B cell (primary cell): ENCODE results near the gene CD14. TPM values are rescaled to one million over a fixed set of nuclear protein-coding genes. Genes with fewer than 3 reads are reported as not detected.
"Not testable (repeated sequence)": the region's sequence is repeated elsewhere in the genome, so short reads cannot be mapped to it uniquely, and the experiment has no call there.

Experiments used
- ATAC-seq: fragments of 200-7000 bp; cut with Tn5 transposase; one replicate; pipeline ENCODE4 v1.10.0; 2021; ENCODE audit warnings: low read depth, mild to moderate bottlenecking, moderate number of reproducible peaks, moderate library complexity
- CTCF ChIA-PET: fragments of 350-600 bp; sonication (Branson Sonifier 250); formaldehyde crosslinking; loops from one replicate; lab custom pipeline; 2021; ENCODE audit warnings: antibody characterized with exemption, inconsistent platforms; lab: Charles Lee
- POLR2A ChIA-PET: fragments of 350-600 bp; sonication (Branson Sonifier 250); formaldehyde crosslinking; loops from one replicate; lab custom pipeline; 2021; ENCODE audit warnings: antibody characterized with exemption; lab: Charles Lee
- DNase-seq: peaks from one replicate; pipeline ENCODE4 v3.0.0; 2013
- H2AFZ ChIP-seq: 2 replicates; pipeline ENCODE4 v1.6.1; 2012; ENCODE audit warnings: mild to moderate bottlenecking, low read depth, low read length; ENCODE audit not compliant: insufficient read depth, poor library complexity, severe bottlenecking
- H3K27ac ChIP-seq, 2 donors: 1 replicate in 1 of 2; 2 replicates in 1 of 2; pipeline ENCODE4 v1.5.1; 2012 to 2013; ENCODE audit warnings: low read length in 2 of 2, mild to moderate bottlenecking in 2 of 2, moderate library complexity in 1 of 2
- H3K27me3 ChIP-seq, 4 experiments: fragments of 200-600 bp in 1 of 4; sonication (generic) in 1 of 4; replicated peaks in 1 of 4; 1 replicate in 2 of 4; 2 replicates in 2 of 4; pipeline versions ENCODE4 v1.6.1 to v1.7.0; 2013 to 2016; ENCODE audit warnings: low read length in 3 of 4, mild to moderate bottlenecking in 2 of 4, mixed read lengths in 1 of 4, moderate library complexity in 1 of 4; ENCODE audit not compliant: insufficient read depth in 4 of 4, control insufficient read depth in 3 of 4; ENCODE audit errors: control extremely low read depth in 1 of 4
- H3K36me3 ChIP-seq, 2 experiments: replicated peaks in 1 of 2; 1 replicate in 1 of 2; 2 replicates in 1 of 2; pipeline versions ENCODE4 v1.6.1 to v1.7.1; 2013; ENCODE audit warnings: low read length in 1 of 2; ENCODE audit not compliant: insufficient read depth in 2 of 2, control insufficient read depth in 1 of 2; ENCODE audit errors: control extremely low read depth in 1 of 2, extremely low read depth in 1 of 2
- H3K4me1 ChIP-seq, 2 donors: fragments of 200-600 bp in 1 of 2; sonication (generic) in 1 of 2; 1 replicate in 1 of 2; 2 replicates in 1 of 2; pipeline versions ENCODE4 v1.5.1 to v1.6.1; 2013 to 2017; ENCODE audit warnings: low read length in 2 of 2; ENCODE audit not compliant: control insufficient read depth in 2 of 2, insufficient read depth in 2 of 2
- H3K4me2 ChIP-seq: replicated peaks from 2 replicates; pipeline ENCODE3; 2012; ENCODE audit warnings: mild to moderate bottlenecking, low read depth, low read length; ENCODE audit not compliant: poor library complexity, severe bottlenecking
- H3K4me3 ChIP-seq, 5 experiments: fragments of 200-600 bp in 1 of 5; sonication (generic) in 1 of 5; 1 replicate in 3 of 5; 2 replicates in 2 of 5; pipeline versions ENCODE4 v1.5.1 to v1.7.0; 2011 to 2016; ENCODE audit warnings: low read length in 4 of 5, mild to moderate bottlenecking in 4 of 5, low read depth in 2 of 5, control low read depth in 1 of 5, moderate library complexity in 1 of 5; ENCODE audit not compliant: insufficient read depth in 1 of 5; ENCODE audit errors: control extremely low read depth in 1 of 5, extremely low read depth in 1 of 5
- H3K79me2 ChIP-seq: fragments of 200-600 bp; sonication (generic); one replicate; pipeline ENCODE4 v1.6.0; 2016; ENCODE audit warnings: low read length; ENCODE audit not compliant: control insufficient read depth, insufficient read depth
- H3K9ac ChIP-seq: fragments of 200-600 bp; sonication (generic); 2 replicates; pipeline ENCODE4 v1.6.1; 2017; ENCODE audit warnings: mild to moderate bottlenecking, low read length, moderate library complexity
- H3K9me3 ChIP-seq, 3 donors: one replicate each; pipeline versions ENCODE4 v1.6.1 to v1.7.1; 2013; ENCODE audit warnings: low read length in 2 of 3; ENCODE audit not compliant: control insufficient read depth in 2 of 3, insufficient read depth in 1 of 3; ENCODE audit errors: control extremely low read depth in 1 of 3
- H4K20me1 ChIP-seq: 2 replicates; pipeline ENCODE4 v1.6.0; 2012; ENCODE audit warnings: mild to moderate bottlenecking, low read length; ENCODE audit not compliant: insufficient read depth, control insufficient read depth, poor library complexity, severe bottlenecking
- H3K27ac Mint-ChIP-seq: one replicate; pipeline ENCODE4 v1.8.0; 2021; ENCODE audit warnings: mixed read lengths
- H3K27me3 Mint-ChIP-seq: one replicate; pipeline ENCODE4 v1.8.0; 2021; ENCODE audit warnings: mixed read lengths
- H3K4me1 Mint-ChIP-seq: one replicate; pipeline ENCODE4 v1.8.0; 2021; ENCODE audit warnings: mixed read lengths
- H3K4me3 Mint-ChIP-seq: one replicate; pipeline ENCODE4 v1.8.0; 2021; ENCODE audit warnings: mixed read lengths
- H3K9me3 Mint-ChIP-seq: one replicate; pipeline ENCODE4 v1.8.0; 2022; ENCODE audit warnings: mixed read lengths; ENCODE audit not compliant: insufficient read depth
- CTCF ChIP-seq: fragments of 200-600 bp; IDR thresholded peaks from one replicate; pipeline ENCODE4 v1.8.0; 2022; ENCODE audit warnings: antibody characterized with exemption, mild to moderate bottlenecking
- EZH2 ChIP-seq: IDR thresholded peaks from 2 replicates; pipeline ENCODE4 v1.6.1; 2012; ENCODE audit warnings: borderline replicate concordance, low read depth, mild to moderate bottlenecking, moderate library complexity, low read length; ENCODE audit not compliant: insufficient read depth, poor library complexity, severe bottlenecking
- WGBS: methylation state at CpG from one replicate; pipeline ENCODE4 v1.1.5; 2013; ENCODE audit warnings: missing lambda C conversion rate; ENCODE audit not compliant: insufficient coverage; 5-methylcytosine and 5-hydroxymethylcytosine counted together
- intact Hi-C: fragments of 100-400 bp; cut with micrococcal nuclease; formaldehyde crosslinking; loops from one replicate; pipeline ENCODE4 v1.10.0; 2022
- polyA plus RNA-seq: library from polyadenylated mRNA; depleted of rRNA; stranded (reverse); fragments of >200 nt; gene quantifications from 2 replicates; pipeline ENCODE4 v1.2.3, GENCODE V29; 2012
- total RNA-seq, 2 donors: library from RNA; stranded (reverse); fragments of 120-200 nt in 1 of 2; gene quantifications; 1 replicate in 1 of 2; 2 replicates in 1 of 2; pipeline versions ENCODE4 v1.2.3 to v1.2.4, GENCODE V29; 2013 to 2022

Gene CD14
- total and polyA plus RNA-seq, 2 donors (not counting 1 experiment from before 2014, with no cell fraction given): 1.8 to 11.4 TPM

- H3K4me3 Mint-ChIP-seq: no peak overlapping the region
- Histone ChIP-seq H3K9me3 (peaks cover 0 to 7% (median 0%) of the 10 kb centered on the region in 3 donors), H3K27me3 (no peaks in the 10 kb centered on the region), H3K4me3 (no peak overlapping the region), H3K9ac (no peak overlapping the region), H3K27ac (no peak overlapping the region), H3K79me2 (peaks cover 29% of the 10 kb centered on the region), H3K4me1 (peaks cover 0 to 2% of the 10 kb centered on the region in 2 donors), H4K20me1 (peaks cover 9% of the 10 kb centered on the region), H2AFZ (no peak overlapping the region), H3K36me3 (peaks cover 0 to 71% of the 10 kb centered on the region in 2 experiments), H3K4me2 (no peak overlapping the region)
- 95% methylated on average over 4 of the region's 7 CpGs for WGBS
- ChIA-PET POLR2A (no interaction called here), CTCF (no interaction called here)
- DNase-seq: no peak
- H3K27me3 Mint-ChIP-seq: no peaks in the 10 kb centered on the region
- H3K4me1 Mint-ChIP-seq: peaks cover 14% of the 10 kb centered on the region
- H3K9me3 Mint-ChIP-seq: no peaks in the 10 kb centered on the region
- intact Hi-C loops: no loop called here
- H3K27ac Mint-ChIP-seq: no peak overlapping the region
- TF ChIP-seq CTCF (no peak), EZH2 (no peak)
- ATAC-seq: no peak
Observed at GRCh38 chr5:140671472-140672125, 38.6 kb upstream of the CD14 start.

- H3K27me3 ChIP-seq, H3K4me2 ChIP-seq, H3K27me3 Mint-ChIP-seq, DNase-seq, intact Hi-C loops, H3K27ac ChIP-seq, H3K9me3 Mint-ChIP-seq, CTCF ChIA-PET, H3K9ac ChIP-seq, H3K4me3 Mint-ChIP-seq, H3K27ac Mint-ChIP-seq, H3K4me1 ChIP-seq, H4K20me1 ChIP-seq, H2AFZ ChIP-seq, ATAC-seq, POLR2A ChIA-PET, H3K9me3 ChIP-seq, H3K4me3 ChIP-seq: not testable (repeated sequence)
- Histone ChIP-seq H3K36me3 (peaks cover 0 to 66% of the 10 kb centered on the region in 2 experiments), H3K79me2 (peaks cover 35% of the 10 kb centered on the region)
- WGBS: 100% methylated on average over 1 of the region's 4 CpGs
- H3K4me1 Mint-ChIP-seq: peaks cover 18% of the 10 kb centered on the region
Observed at GRCh38 chr5:140671035-140671434, 38.1 kb upstream of the CD14 start.
